Smooth muscle cell (in vitro differentiated cells): Measurements from ENCODE around the gene SYT3. TPM values are rescaled to one million over a fixed set of nuclear protein-coding genes. Genes with fewer than 3 reads are reported as not detected.

Source experiments
- DNase-seq: peaks from one replicate; lab custom pipeline; 2025; ENCODE audit not compliant: unreplicated experiment; lab: John Stamatoyannopoulos, UW
- H2AFZ ChIP-seq: fragments of 200-600 bp; sonication (generic); 2 replicates; pipeline ENCODE4 v1.6.0; 2016; ENCODE audit warnings: antibody characterized with exemption, low read depth, mild to moderate bottlenecking
- H3F3A ChIP-seq: fragments of 200-600 bp; sonication (generic); 2 replicates; pipeline ENCODE4 v1.6.0; 2017; ENCODE audit warnings: antibody characterized with exemption, low read depth
- H3K27ac ChIP-seq: fragments of 200-600 bp; sonication (generic); 2 replicates; pipeline ENCODE4 v1.5.1; 2016; ENCODE audit warnings: low read depth, mild to moderate bottlenecking
- H3K27me3 ChIP-seq: fragments of 200-600 bp; sonication (generic); 2 replicates; pipeline ENCODE4 v1.6.1; 2016; ENCODE audit warnings: low read depth, mild to moderate bottlenecking
- H3K36me3 ChIP-seq: fragments of 200-600 bp; sonication (generic); 2 replicates; pipeline ENCODE4 v1.5.1; 2016; ENCODE audit warnings: low read depth
- H3K4me1 ChIP-seq: fragments of 200-600 bp; sonication (generic); 2 replicates; pipeline ENCODE4 v1.5.1; 2016; ENCODE audit warnings: low read depth
- H3K4me2 ChIP-seq: fragments of 200-600 bp; sonication (generic); 2 replicates; pipeline ENCODE4 v1.6.0; 2016; ENCODE audit warnings: mild to moderate bottlenecking
- H3K4me3 ChIP-seq: fragments of 200-600 bp; sonication (generic); 2 replicates; pipeline ENCODE4 v1.5.1; 2016; ENCODE audit warnings: mild to moderate bottlenecking
- H3K79me2 ChIP-seq: fragments of 200-600 bp; sonication (generic); 2 replicates; pipeline ENCODE4 v1.6.0; 2016; ENCODE audit warnings: low read depth, mild to moderate bottlenecking
- H3K9ac ChIP-seq: fragments of 200-600 bp; sonication (generic); 2 replicates; pipeline ENCODE4 v1.6.0; 2016; ENCODE audit warnings: low read depth
- H3K9me3 ChIP-seq: fragments of 200-600 bp; sonication (generic); replicated peaks from 2 replicates; pipeline ENCODE4 v1.5.1; 2016; ENCODE audit warnings: low read depth
- H4K20me1 ChIP-seq: fragments of 200-600 bp; sonication (generic); 2 replicates; pipeline ENCODE4 v1.6.0; 2016; ENCODE audit warnings: low read depth
- CTCF ChIP-seq: fragments of 200-600 bp; sonication (generic); IDR thresholded peaks from 2 replicates; pipeline ENCODE4 v1.5.1; 2017; ENCODE audit warnings: borderline replicate concordance, mild to moderate bottlenecking, antibody characterized with exemption; ENCODE audit not compliant: insufficient read depth, poor library complexity, severe bottlenecking
- WGBS: methylation state at CpG from one replicate; pipeline ENCODE4 v1.1.7; 2016; ENCODE audit warnings: low lambda C conversion rate; 5-methylcytosine and 5-hydroxymethylcytosine counted together
- polyA plus RNA-seq: library from polyadenylated mRNA; unstranded; fragments of >200 nt; fragmentation: Nextera tagmentation; extraction: Ambion mirVana; gene quantifications from 2 replicates; pipeline ENCODE4 v1.2.1, GENCODE V29; 2016
- total RNA-seq: library from RNA; depleted of rRNA; stranded (reverse); fragments of >200 nt; gene quantifications from 2 replicates; pipeline ENCODE4 v1.2.3, GENCODE V29; 2014

Gene SYT3, protein sequence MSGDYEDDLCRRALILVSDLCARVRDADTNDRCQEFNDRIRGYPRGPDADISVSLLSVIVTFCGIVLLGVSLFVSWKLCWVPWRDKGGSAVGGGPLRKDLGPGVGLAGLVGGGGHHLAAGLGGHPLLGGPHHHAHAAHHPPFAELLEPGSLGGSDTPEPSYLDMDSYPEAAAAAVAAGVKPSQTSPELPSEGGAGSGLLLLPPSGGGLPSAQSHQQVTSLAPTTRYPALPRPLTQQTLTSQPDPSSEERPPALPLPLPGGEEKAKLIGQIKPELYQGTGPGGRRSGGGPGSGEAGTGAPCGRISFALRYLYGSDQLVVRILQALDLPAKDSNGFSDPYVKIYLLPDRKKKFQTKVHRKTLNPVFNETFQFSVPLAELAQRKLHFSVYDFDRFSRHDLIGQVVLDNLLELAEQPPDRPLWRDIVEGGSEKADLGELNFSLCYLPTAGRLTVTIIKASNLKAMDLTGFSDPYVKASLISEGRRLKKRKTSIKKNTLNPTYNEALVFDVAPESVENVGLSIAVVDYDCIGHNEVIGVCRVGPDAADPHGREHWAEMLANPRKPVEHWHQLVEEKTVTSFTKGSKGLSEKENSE
- total RNA-seq, result 0.13 and 0.63 TPM in 2 replicates
- polyA plus RNA-seq, result 0.54 and 1.8 TPM in 2 replicates

DNA sequence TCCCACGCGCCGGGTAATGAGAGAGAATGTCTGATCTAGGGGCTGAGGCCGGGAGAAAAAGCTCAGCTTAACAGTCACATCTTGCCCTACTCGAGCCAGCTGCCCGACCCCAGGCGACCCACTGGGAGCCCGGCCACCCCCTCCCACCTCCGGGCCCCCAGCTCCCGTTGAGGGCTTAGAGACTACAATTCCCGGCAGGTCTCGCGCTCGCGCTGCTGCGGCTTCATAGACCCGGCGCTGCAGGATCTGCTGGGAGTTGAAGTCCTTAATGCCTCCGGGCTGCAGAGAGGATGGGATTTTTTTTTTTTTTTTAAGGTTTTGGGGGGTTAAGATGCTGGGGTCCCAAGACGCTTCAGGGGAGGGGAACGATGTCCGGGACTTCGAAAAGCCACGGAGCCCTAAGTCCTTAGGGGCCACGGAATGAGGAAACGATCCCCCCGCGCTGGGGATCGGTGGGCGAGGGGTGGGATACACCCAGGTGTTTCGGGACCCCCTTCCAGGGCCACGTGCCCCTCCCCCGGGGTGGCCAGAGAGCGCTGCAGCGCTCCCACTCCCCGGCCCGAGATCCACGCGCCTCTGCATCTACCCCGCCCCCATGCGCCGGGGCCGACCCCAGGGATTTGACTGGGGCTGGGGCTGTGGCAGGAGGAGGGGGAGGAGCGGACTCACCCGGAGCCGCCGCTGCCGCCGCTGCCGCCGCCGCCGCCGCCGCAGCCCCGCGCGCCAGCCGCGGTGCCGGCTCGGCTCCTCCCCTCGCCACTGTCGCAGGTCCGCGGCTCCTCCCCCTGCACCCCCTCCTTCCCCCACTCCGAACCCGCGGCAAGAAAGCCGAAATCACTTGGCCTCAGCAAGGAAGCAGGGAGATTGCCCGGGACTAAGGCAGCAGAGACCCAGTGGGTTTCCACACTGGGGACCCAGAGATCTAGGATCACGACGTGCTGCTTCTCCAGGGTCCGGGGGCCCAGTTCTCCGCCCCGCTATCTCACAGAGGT lies at the start of gene SYT3:
Gene SYT3 (minus strand): TSS at position 761 of the 992 bp plus-strand sequence. CDS start 2,470 bp downstream, outside the sequence.
- Histone ChIP-seq H3K27ac (no peak within 1 kb of the TSS), H4K20me1 (no peaks in the 10 kb centered on the region), H2AFZ (peak within 1 kb of the TSS; percentile 79), H3K27me3 (peaks cover 25% of the 10 kb centered on the region), H3K9ac (no peak within 1 kb of the TSS), H3K9me3 (no peaks in the 10 kb centered on the region), H3K4me2 (peak within 1 kb of the TSS; percentile 92), H3K4me3 (peak within 1 kb of the TSS; percentile 59), H3K36me3 (no peaks in the 10 kb centered on the region), H3K4me1 (no peaks in the 10 kb centered on the region), H3K79me2 (no peaks in the 10 kb centered on the region), H3F3A (no peaks in the 10 kb centered on the region)
- 10% methylated on average over 32 of the region's 76 CpGs for WGBS
- no peak for TF ChIP-seq CTCF
- DNase-seq, result no peak

- Histone ChIP-seq H3K4me1 (no peaks in the 10 kb centered on the region), H3K9me3 (no peaks in the 10 kb centered on the region), H3K36me3 (no peaks in the 10 kb centered on the region), H3K9ac (no peak overlapping the region), H4K20me1 (peaks cover 6% of the 10 kb centered on the region), H3K4me3 (no peak overlapping the region), H3K79me2 (no peaks in the 10 kb centered on the region), H3F3A (no peaks in the 10 kb centered on the region), H3K27ac (no peak overlapping the region), H3K27me3 (peaks cover 91% of the 10 kb centered on the region), H2AFZ (no peak overlapping the region), H3K4me2 (no peak overlapping the region)
- WGBS, result 85% methylated on average over 17 of the region's 19 CpGs
- no peak for DNase-seq
- no peak for TF ChIP-seq CTCF
Observed at GRCh38 chr19:50688766-50689165, 49.1 kb upstream of the SYT3 start.

DNA sequence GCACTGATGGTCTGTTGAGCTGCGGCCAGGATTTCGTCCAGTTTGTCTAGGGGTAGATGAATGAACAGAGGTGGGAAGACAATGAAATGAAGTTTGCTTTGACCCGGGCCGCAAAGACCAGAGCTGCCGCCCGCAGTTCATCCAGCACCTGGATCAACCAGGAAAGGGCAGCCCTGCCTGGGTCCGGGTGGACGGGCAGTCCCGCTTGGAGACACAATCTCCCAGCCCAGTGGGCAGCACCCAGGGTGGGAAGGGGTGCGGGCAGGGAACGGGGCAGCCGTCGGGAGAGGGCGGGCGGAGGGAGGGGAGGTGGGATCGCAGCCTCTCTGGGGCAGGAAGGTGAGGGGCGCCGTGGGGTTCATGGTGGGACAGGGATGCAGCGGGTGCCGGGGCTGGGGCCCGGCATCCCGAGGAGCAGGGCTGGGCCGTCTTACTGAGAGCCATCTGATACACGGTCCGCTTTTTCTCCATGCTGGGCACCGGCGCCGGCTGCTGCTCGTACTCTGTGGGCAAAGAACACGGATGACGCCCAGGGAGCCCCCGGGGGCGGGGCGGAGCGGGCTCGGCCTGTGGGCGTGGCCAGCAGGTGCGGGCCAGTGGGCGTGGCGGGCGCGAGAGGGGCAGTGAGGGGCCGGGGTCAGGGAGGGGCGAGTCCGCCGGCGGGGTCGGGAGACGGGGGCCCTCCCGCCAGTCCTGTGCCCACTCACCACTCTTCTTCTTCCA lies 46.8 kb upstream of the SYT3 start:
- Histone ChIP-seq H3K4me3 (no peak overlapping the region), H3K9ac (no peak overlapping the region), H3K9me3 (no peaks in the 10 kb centered on the region), H3K79me2 (no peaks in the 10 kb centered on the region), H3K36me3 (no peaks in the 10 kb centered on the region), H3F3A (no peaks in the 10 kb centered on the region), H3K27ac (no peak overlapping the region), H2AFZ (no peak overlapping the region), H3K4me2 (no peak overlapping the region), H3K27me3 (peaks cover 72% of the 10 kb centered on the region), H3K4me1 (no peaks in the 10 kb centered on the region), H4K20me1 (no peaks in the 10 kb centered on the region)
- 57% methylated on average over 8 of the region's 50 CpGs for WGBS
- TF ChIP-seq CTCF, result no peak
- no peak for DNase-seq
